Epithelial cell of proximal tubule (primary cell): Measurements from ENCODE around the gene MYO1B. TPM values are rescaled to one million over a fixed set of nuclear protein-coding genes. Genes with fewer than 3 reads are reported as not detected.

Source experiments
- DNase-seq: peaks from one replicate; pipeline ENCODE4 v3.0.0-alpha.2; 2011; ENCODE audit warnings: low read depth
- H3K4me3 ChIP-seq: 2 replicates; pipeline ENCODE4 v1.5.1; 2011; ENCODE audit warnings: low read depth, mild to moderate bottlenecking, low read length
- CTCF ChIP-seq: conservative IDR thresholded peaks from 2 replicates; pipeline ENCODE4 v1.5.1; 2012; ENCODE audit warnings: low read depth, mild to moderate bottlenecking, low read length
- total RNA-seq: library from RNA; depleted of rRNA; stranded (reverse); fragments of >200 nt; gene quantifications from 2 replicates; pipeline ENCODE4 v1.2.3, GENCODE V29; 2015

MYO1B gene
- total RNA-seq, 1 donor from 2014 or later: 69.6 TPM

GRCh38 chr2:191374366-191374765 lies 129.2 kb downstream of the MYO1B start:
- no peak for DNase-seq
- TF ChIP-seq CTCF: no peak
- no peak overlapping the region for H3K4me3 ChIP-seq

- no peak for DNase-seq
- no peak overlapping the region for H3K4me3 ChIP-seq
- TF ChIP-seq CTCF: no peak
Measured at GRCh38 chr2:191374939-191375338, 129.7 kb downstream of the MYO1B start.

GRCh38 chr2:191376981-191377629 lies 131.9 kb downstream of the MYO1B start:
- peak; percentile 63 for DNase-seq
- no peak for TF ChIP-seq CTCF

GRCh38 chr2:191379375-191379774 lies 134.2 kb downstream of the MYO1B start:
- DNase-seq: no peak
- H3K4me3 ChIP-seq: no peak overlapping the region
- no peak for TF ChIP-seq CTCF

More at GRCh38 chr2:191376981-191377629, 131.9 kb downstream of the MYO1B start:
- H3K4me3 ChIP-seq: no peak overlapping the region

GRCh38 chr2:191382801-191383200 lies 137.6 kb downstream of the MYO1B start:
- H3K4me3 ChIP-seq: no peak overlapping the region
- TF ChIP-seq CTCF: no peak
- DNase-seq: no peak

GRCh38 chr2:191383486-191383885 lies 138.3 kb downstream of the MYO1B start:
- no peak overlapping the region for H3K4me3 ChIP-seq
- DNase-seq: no peak
- TF ChIP-seq CTCF: no peak

- TF ChIP-seq CTCF: no peak
- H3K4me3 ChIP-seq: no peak overlapping the region
- DNase-seq: no peak
Measured at GRCh38 chr2:191384829-191385228, 139.6 kb downstream of the MYO1B start.
